ENCODE data around the gene C1QL2.

The C1QL2 gene

DNA sequence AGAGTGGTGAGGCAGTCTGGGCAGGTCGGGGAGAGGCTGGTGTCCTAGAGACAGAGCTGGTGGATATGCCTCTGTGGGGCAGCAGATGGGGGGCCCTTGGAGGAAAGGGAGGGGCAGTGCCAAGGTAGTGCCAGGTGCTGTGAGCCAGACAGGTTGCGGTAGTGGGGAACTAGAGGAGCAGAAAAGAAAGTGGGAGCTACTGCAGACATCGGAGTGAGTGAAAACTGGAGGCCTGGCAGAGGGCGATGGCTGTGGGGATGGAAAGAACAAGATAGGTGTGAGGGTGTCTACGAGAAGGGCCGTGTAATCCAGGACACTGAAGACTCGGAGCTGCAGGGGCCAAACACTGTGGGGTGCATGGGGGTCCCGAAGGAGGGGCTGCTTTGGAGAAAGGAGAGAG lies 21.7 kb downstream of the C1QL2 start:
- DNase-seq (ENCODE audit: extremely low read depth, low read depth), result no peak
- TF ChIP-seq, protein P1, sequence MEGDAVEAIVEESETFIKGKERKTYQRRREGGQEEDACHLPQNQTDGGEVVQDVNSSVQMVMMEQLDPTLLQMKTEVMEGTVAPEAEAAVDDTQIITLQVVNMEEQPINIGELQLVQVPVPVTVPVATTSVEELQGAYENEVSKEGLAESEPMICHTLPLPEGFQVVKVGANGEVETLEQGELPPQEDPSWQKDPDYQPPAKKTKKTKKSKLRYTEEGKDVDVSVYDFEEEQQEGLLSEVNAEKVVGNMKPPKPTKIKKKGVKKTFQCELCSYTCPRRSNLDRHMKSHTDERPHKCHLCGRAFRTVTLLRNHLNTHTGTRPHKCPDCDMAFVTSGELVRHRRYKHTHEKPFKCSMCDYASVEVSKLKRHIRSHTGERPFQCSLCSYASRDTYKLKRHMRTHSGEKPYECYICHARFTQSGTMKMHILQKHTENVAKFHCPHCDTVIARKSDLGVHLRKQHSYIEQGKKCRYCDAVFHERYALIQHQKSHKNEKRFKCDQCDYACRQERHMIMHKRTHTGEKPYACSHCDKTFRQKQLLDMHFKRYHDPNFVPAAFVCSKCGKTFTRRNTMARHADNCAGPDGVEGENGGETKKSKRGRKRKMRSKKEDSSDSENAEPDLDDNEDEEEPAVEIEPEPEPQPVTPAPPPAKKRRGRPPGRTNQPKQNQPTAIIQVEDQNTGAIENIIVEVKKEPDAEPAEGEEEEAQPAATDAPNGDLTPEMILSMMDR (IDR thresholded peaks at IDR 0.05; ENCODE audit: low read depth, low read length), result no peak

DNA sequence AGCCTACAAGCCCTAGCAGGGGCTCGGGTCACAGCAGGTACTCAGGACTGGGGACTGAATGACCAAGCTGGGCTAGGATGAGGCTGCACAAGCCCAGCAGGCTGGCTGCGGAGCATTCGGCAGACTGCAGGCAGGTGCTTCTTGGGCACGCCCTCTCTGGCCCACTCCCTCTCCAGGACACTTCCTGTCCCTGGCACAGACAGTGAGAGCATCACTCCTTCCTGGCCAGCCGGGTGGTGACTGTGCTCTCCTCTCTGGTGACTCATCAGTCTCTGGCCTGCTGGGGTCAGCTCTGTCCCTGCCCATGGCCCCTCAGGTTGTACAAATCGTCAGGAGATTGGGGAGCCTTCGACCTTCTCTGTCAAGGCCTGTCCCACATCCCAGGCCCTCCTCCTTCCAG lies 22.5 kb downstream of the C1QL2 start:
- TF ChIP-seq, protein P1 (IDR thresholded peaks at IDR 0.05; ENCODE audit: low read depth, low read length), result no peak
- DNase-seq (ENCODE audit: extremely low read depth, low read depth), result no peak

DNA sequence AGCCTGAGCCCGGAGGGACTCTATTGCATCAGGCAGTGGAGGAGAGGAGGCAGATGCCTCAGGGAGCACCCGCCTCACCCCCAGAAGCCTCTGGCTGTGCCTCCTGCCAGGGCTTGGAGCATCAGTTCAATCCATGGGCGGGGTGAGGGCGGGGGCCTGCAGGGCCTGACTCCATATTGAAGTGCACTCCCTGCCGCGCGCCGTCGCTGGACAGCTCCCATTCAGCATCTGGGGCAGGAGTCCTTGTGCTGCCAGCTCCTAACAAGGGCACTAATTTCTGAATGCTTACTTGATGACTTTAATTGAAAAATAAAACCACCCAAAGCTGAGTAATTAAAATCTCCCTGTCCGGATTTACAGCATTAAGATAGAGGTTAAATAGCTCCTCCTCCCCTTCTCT lies 23.8 kb downstream of the C1QL2 start:
- TF ChIP-seq, protein P1 (IDR thresholded peaks at IDR 0.05; ENCODE audit: low read depth, low read length), result no peak
- DNase-seq (ENCODE audit: extremely low read depth, low read depth), result no peak

DNA sequence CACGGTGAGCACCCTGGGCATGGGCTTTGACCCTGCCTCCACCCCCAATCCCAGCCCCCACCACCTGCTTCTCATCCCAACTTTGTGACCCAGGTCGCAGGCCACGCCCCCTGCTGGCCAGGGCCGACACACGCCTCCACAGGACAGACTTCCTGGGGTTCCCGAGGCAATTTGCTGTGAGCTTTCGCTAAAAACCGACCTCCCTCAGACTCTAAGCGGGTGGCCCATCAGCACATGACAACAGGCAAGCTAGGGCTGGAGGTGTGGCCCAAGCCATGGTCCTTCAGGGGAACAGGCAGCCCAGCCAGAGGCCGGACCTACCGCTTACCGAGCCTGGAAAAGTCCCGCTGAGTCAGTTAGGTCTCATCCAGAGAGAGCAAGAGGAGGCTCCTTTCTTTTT lies 31.9 kb downstream of the C1QL2 start:
- DNase-seq (ENCODE audit: extremely low read depth, low read depth), result no peak
- TF ChIP-seq, protein P1 (IDR thresholded peaks at IDR 0.05; ENCODE audit: low read depth, low read length), result peak; percentile 46

DNA sequence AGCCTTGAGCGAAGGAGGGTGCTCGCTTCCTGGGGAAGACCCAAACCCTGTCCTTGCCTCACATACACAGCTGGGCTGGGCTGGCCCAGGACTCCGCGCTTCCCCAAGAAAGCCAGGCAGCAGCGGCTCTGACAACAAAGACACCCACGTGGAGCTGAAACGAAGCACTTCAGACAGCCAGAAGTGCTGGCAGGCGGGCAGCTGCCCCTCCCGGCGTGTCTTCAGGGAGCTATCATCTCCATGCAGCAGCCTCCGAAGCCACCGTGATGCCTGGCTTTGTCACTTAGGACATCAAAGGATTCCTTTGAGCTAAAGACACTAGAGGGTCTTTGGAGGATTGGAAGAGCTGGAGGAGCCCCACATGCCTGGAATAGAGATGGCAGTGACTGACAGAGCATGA lies 35.2 kb downstream of the C1QL2 start:
- TF ChIP-seq, protein P1 (IDR thresholded peaks at IDR 0.05; ENCODE audit: low read depth, low read length), result no peak
- DNase-seq (ENCODE audit: extremely low read depth, low read depth), result no peak

DNA sequence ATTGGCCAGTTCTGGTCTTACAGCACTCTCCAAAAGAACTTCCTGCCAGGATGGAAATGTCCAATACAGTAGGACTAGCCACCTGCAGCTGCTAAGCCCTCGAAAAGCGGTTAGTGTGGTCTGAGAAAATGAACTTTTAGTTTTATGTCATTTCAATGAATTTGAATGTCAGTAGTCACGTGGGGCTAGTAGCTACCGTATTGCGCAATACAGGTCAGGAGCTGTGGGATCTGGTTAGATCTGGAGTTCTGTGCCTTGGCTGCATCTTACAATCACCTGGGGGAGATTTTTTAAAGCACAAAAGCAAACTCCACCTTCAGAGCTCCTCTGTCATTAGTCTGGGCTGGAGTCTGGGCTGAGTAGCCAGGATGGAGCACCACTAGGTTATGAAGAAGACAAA lies 35.9 kb downstream of the C1QL2 start:
- no peak for DNase-seq (ENCODE audit: extremely low read depth, low read depth)
- TF ChIP-seq, protein P1 (IDR thresholded peaks at IDR 0.05; ENCODE audit: low read depth, low read length), result no peak

DNA sequence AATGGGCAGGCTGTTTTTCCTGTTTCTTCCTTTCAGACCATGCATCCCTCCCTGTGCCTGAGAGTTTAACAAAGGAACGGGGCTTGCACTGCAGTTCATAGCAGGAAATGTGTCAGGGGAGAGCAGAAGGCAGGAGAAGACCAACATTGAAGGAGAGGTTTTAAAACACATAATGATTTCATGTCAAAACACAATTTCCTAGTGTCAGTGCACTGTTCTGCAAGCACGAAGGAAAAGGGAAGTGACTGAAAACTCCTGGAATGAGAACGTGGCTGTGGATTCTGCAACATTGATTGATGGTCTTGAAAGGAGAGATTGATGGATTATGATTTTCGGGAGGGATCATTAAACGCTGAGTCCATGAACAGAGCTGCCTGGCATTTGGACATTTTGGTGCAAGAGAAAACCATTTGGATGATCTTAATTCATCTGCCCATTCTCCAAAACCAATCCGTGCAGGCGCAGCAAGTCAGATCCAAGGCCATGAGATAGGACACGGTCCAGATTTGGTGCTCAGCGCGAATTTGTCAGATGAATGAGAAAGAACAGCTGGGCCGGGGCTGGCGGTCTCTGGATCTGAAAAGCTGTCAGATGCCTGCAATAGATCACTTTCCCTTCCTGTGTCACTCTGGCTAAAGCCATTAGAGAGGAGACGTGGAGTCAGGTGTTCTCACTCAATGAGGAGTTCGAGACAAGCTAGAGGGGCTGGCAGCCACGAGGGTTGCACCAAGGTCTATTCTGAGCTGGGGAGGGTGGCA lies 38.4 kb downstream of the C1QL2 start:
- DNase-seq (ENCODE audit: extremely low read depth, low read depth), result no peak
- TF ChIP-seq, protein P1 (IDR thresholded peaks at IDR 0.05; ENCODE audit: low read depth, low read length), result no peak

All from AG09319 (cell line).